ENCODE data around the gene CHST6.
A peak's percentile ranks its signal among the peaks of the same experiment; 100 is the strongest.
"Not testable (repeated sequence)": the region's sequence is repeated elsewhere in the genome, so short reads cannot be mapped to it uniquely, and the experiment has no call there.

Gene CHST6

GRCh38 chr16:75432828-75433731 lies 62.2 kb downstream of the CHST6 start, which contains the start of gene CFDP1 (continued):
- TF ChIP-seq, protein P1, sequence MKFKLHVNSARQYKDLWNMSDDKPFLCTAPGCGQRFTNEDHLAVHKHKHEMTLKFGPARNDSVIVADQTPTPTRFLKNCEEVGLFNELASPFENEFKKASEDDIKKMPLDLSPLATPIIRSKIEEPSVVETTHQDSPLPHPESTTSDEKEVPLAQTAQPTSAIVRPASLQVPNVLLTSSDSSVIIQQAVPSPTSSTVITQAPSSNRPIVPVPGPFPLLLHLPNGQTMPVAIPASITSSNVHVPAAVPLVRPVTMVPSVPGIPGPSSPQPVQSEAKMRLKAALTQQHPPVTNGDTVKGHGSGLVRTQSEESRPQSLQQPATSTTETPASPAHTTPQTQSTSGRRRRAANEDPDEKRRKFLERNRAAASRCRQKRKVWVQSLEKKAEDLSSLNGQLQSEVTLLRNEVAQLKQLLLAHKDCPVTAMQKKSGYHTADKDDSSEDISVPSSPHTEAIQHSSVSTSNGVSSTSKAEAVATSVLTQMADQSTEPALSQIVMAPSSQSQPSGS (tag by site-specific recombination; IDR thresholded peaks at IDR 0.05; ENCODE audit: low read depth), result no peak
- no peak; the same call in 1 of the 2 replicates for TF ChIP-seq ZNF391 (tag by site-specific recombination; IDR thresholded peaks at IDR 0.05; ENCODE audit: borderline replicate concordance, low read depth)
- TF ChIP-seq GFI1B (tag by site-specific recombination; IDR thresholded peaks at IDR 0.05), result no peak

- ChIA-PET POLR2A (no interaction called here), CTCF (interaction anchor here (0.6 to 0.7 kb wide), 3 partner anchors 18 to 133 kb away, joined by 3 to 5 read pairs (median 5); no protein-coding TSS in a partner anchor)
- H3K27ac ChIP-seq (ENCODE audit: extremely low read depth, low read depth, low read length), result no peak overlapping the region
- H3K4me3 ChIP-seq (ENCODE audit: low read depth, low read length), result no peak overlapping the region
- H3K36me3 ChIP-seq (ENCODE audit: control insufficient read depth in 2 of 2, insufficient read depth in 1 of 2, low read length in 2 of 2), result peaks cover 0 to 3% of the 10 kb centered on the region in 2 experiments; a peak in 1 of 3 replicates
- no peaks in the 10 kb centered on the region for H3K9me3 ChIP-seq (ENCODE audit: control insufficient read depth, insufficient read depth, low read depth, low read length)
- no peaks in the 10 kb centered on the region for H3K4me1 ChIP-seq (ENCODE audit: control insufficient read depth, insufficient read depth, low read length)
- TF ChIP-seq ZNF580 (tag by site-specific recombination; IDR thresholded peaks at IDR 0.05) (no peak), ZNF791 (tag by site-specific recombination; IDR thresholded peaks at IDR 0.05) (no peak), ZNF621 (tag by site-specific recombination; IDR thresholded peaks at IDR 0.05) (no peak), ZNF121 (tag by site-specific recombination; IDR thresholded peaks at IDR 0.05) (peak; percentile 46; the same call in 1 of the 2 replicates), ZNF629 (tag by site-specific recombination; IDR thresholded peaks at IDR 0.05) (no peak), SCRT2 (tag by site-specific recombination; IDR thresholded peaks at IDR 0.05) (peak; percentile 64), ZNF610 (tag by site-specific recombination; IDR thresholded peaks at IDR 0.05; ENCODE audit: borderline replicate concordance) (no peak)
Observed at GRCh38 chr16:75429621-75430403, 65.4 kb downstream of the CHST6 start.

- CTCF ChIA-PET, result interaction anchor here (1.5 kb wide), 1 partner anchor 39 kb away, joined by 7 read pairs; no protein-coding TSS in a partner anchor
- H3K27ac ChIP-seq (ENCODE audit: extremely low read depth, low read depth, low read length); H3K4me3 ChIP-seq (ENCODE audit: low read depth, low read length); POLR2A ChIA-PET; H3K9me3 ChIP-seq (ENCODE audit: control insufficient read depth, insufficient read depth, low read depth, low read length); H3K36me3 ChIP-seq (ENCODE audit: control insufficient read depth in 2 of 2, insufficient read depth in 1 of 2, low read length in 2 of 2); H3K4me1 ChIP-seq (ENCODE audit: control insufficient read depth, insufficient read depth, low read length): not testable (repeated sequence)
- peak; percentile 36; the same call in 1 of the 2 replicates for TF ChIP-seq ZFHX2 (tag by site-specific recombination; conservative IDR thresholded peaks at IDR 0.05)
- TF ChIP-seq EGR2 (tag by site-specific recombination; IDR thresholded peaks at IDR 0.05; ENCODE audit: low read depth), result peak; percentile 45; the same call in 1 of the 2 replicates
Observed at GRCh38 chr16:75426524-75426923, 68.7 kb downstream of the CHST6 start.

DNA sequence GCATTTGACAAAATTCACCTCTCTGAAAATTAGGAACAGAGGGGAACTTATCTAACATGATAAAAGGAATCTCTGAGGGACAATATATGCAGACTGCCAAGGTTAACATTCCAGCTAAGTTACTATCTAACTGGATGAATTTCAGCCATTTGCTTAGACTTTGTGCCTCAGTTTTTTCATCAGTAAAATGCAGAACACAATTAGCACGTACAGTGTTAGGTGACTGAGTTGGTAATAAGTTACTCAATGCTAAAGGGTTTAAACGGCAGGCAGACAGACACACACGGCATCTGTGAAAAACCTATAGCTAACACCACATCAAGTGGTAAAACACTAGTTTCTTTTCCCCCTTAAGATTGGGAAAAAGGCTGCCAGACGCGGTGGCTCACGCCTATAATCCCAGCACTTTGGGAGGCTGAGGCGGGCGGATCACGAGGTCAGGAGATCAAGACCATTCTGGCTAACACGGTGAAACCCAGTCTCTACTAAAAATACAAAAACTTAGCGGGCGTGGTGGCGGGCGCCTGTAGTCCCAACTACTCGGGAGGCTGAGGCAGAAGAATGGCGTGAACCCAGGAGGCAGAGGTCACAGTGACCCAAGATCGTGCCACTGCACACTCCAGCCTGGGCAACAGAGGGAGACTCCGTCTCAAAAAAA lies 71.0 kb downstream of the CHST6 start:
- H3K36me3 ChIP-seq (ENCODE audit: control insufficient read depth in 2 of 2, insufficient read depth in 1 of 2, low read length in 2 of 2); H3K9me3 ChIP-seq (ENCODE audit: control insufficient read depth, insufficient read depth, low read depth, low read length); H3K27ac ChIP-seq (ENCODE audit: extremely low read depth, low read depth, low read length); H3K4me3 ChIP-seq (ENCODE audit: low read depth, low read length); H3K4me1 ChIP-seq (ENCODE audit: control insufficient read depth, insufficient read depth, low read length); POLR2A ChIA-PET: not testable (repeated sequence)
- CTCF ChIA-PET, result interaction anchor here (0.6 kb wide), 2 partner anchors 8 to 264 kb away, joined by 3 to 4 read pairs; no protein-coding TSS in a partner anchor
